Upper lobe of right lung (tissue), 1 donor: Measurements from ENCODE around the gene SCD5. TPM values are rescaled to one million over a fixed set of nuclear protein-coding genes. Genes with fewer than 3 reads are reported as not detected.
A peak's percentile ranks its signal among the peaks of the same experiment; 100 is the strongest.

ENCODE experiments used
- ATAC-seq: fragments of 200-7000 bp; cut with Tn5 transposase; one replicate; pipeline ENCODE4 v1.9.1; 2020; ENCODE audit warnings: mild to moderate bottlenecking, moderate library complexity
- DNase-seq: peaks from one replicate; pipeline ENCODE4 v3.0.0-alpha.2; 2020
- H3K27ac ChIP-seq: fragments of 200-600 bp; one replicate; pipeline ENCODE4 v1.8.0; 2022
- H3K27me3 ChIP-seq: fragments of 200-600 bp; one replicate; pipeline ENCODE4 v1.8.0; 2022; ENCODE audit warnings: mild to moderate bottlenecking
- H3K36me3 ChIP-seq: fragments of 200-600 bp; one replicate; pipeline ENCODE4 v1.8.0; 2022
- H3K4me1 ChIP-seq: fragments of 200-600 bp; one replicate; pipeline ENCODE4 v1.8.0; 2022
- H3K4me3 ChIP-seq: fragments of 200-600 bp; one replicate; pipeline ENCODE4 v1.8.0; 2022; ENCODE audit warnings: mild to moderate bottlenecking
- H3K9me3 ChIP-seq: fragments of 200-600 bp; one replicate; pipeline ENCODE4 v1.8.0; 2022
- intact Hi-C: fragments of 100-400 bp; cut with DNase I; formaldehyde crosslinking; loops from one replicate; pipeline ENCODE4 v1.11.0; 2022
- total RNA-seq: library from RNA; stranded (reverse); fragmentation: NEBNext Ultra II Directional; extraction: Animal tissue kit (Norgen Biotek cat#: 25700); gene quantifications from one replicate; pipeline ENCODE4 v1.2.1, GENCODE V29; 2021
- TF ChIP-seq, protein P1 (sequence below): fragments of 200-600 bp; IDR thresholded peaks from one replicate; pipeline ENCODE4 v1.8.0; 2022; ENCODE audit warnings: antibody characterized with exemption
- donor health status: DM: no; HTN: yes; CAD: no; lungs with severe emphysema.

The SCD5 gene
- total RNA-seq, 1 donor from 2014 or later: 20.6 TPM

DNA sequence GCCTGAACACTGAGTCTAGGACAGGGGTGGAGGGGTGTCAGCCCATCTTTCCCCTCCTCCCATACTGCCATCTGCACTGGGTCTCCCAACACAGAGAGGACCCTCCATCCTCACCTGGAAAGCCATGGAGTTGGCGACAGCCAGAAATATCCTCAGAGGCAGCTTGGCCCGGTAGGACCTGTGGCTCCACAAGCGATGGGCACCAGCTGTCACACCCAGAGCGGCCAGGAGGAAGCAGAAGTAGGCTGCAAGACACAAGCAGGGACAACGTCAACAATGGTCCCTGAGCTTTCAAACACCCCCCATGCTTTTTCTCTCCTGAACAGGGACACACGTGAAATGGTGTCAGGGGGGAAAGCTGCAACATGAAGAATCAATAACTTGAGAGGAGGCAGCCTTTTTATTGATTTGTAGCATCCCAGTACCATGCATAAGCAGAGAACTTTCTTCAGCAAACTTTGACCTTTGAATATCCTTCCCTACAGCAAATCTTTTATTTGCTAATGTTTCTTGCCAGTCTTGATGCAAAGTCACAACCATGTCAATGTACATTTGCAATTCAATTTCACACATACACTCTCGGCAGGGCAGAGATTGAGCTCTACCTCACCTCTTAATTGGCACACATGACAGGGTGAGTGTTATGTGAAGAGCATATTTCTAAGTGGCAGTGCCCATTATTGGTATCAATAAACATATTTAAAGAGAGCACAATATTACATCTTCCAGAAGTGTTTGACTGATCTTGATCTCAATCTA, 93.2 kb downstream of the SCD5 start:
- Histone ChIP-seq H3K27ac (no peak overlapping the region), H3K9me3 (no peaks in the 10 kb centered on the region), H3K27me3 (no peaks in the 10 kb centered on the region), H3K36me3 (no peaks in the 10 kb centered on the region), H3K4me1 (no peaks in the 10 kb centered on the region), H3K4me3 (no peak overlapping the region)
- DNase-seq (no peak), ATAC-seq (no peak)
- TF ChIP-seq, protein P1, sequence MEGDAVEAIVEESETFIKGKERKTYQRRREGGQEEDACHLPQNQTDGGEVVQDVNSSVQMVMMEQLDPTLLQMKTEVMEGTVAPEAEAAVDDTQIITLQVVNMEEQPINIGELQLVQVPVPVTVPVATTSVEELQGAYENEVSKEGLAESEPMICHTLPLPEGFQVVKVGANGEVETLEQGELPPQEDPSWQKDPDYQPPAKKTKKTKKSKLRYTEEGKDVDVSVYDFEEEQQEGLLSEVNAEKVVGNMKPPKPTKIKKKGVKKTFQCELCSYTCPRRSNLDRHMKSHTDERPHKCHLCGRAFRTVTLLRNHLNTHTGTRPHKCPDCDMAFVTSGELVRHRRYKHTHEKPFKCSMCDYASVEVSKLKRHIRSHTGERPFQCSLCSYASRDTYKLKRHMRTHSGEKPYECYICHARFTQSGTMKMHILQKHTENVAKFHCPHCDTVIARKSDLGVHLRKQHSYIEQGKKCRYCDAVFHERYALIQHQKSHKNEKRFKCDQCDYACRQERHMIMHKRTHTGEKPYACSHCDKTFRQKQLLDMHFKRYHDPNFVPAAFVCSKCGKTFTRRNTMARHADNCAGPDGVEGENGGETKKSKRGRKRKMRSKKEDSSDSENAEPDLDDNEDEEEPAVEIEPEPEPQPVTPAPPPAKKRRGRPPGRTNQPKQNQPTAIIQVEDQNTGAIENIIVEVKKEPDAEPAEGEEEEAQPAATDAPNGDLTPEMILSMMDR: no peak
- intact Hi-C loops: no loop called here

DNA sequence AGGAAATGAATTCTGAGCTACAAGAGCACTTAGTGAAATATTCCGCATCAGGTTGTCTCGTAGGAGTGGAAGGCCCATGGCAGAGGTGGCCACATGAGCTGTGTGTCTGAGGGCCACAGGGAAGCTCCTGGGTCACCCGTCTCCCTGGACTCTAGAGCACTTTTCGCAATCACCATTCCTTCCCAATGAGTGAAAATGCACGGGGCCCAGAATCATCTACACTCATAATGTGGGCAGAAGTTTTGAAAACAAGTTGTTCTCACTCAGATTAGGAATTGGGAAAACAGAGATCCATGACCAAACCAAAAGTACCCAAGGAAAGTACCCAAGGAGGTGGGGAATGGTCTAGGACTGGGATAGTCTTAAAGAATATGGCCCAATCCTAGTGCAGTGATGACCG, 94.4 kb downstream of the SCD5 start:
- H3K36me3 ChIP-seq: no peaks in the 10 kb centered on the region
- no peak for ATAC-seq
- DNase-seq: no peak
- H3K4me1 ChIP-seq: no peaks in the 10 kb centered on the region
- H3K27me3 ChIP-seq: no peaks in the 10 kb centered on the region
- TF ChIP-seq, protein P1: no peak
- no peak overlapping the region for H3K4me3 ChIP-seq
- H3K27ac ChIP-seq: no peak overlapping the region
- intact Hi-C loops: no loop called here
- no peaks in the 10 kb centered on the region for H3K9me3 ChIP-seq

DNA sequence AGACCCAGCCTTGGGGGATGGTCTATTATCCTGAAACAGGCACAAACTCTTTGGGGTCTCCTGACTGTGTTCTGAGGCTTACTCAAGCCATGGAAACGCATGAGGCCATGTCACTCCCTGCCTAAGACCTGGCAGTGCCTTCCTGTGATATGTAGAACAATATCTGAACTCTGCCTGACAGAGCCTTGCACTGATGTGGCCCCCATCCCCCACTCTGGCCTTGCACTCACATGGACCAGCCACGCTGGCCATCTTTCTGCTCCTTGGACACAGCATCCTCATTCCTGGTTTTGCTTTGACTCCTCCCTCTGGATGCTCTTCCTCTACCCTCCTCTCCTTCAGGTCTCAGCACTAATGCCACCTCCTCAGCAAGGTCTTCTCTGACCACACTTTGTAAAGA, 100.2 kb downstream of the SCD5 start:
- Histone ChIP-seq H3K4me1 (no peaks in the 10 kb centered on the region), H3K4me3 (no peak overlapping the region), H3K27ac (no peak overlapping the region), H3K9me3 (no peaks in the 10 kb centered on the region), H3K36me3 (no peaks in the 10 kb centered on the region), H3K27me3 (no peaks in the 10 kb centered on the region)
- TF ChIP-seq, protein P1: no peak
- no peak for DNase-seq
- intact Hi-C loops: no loop called here
- peak; percentile 14 for ATAC-seq

DNA sequence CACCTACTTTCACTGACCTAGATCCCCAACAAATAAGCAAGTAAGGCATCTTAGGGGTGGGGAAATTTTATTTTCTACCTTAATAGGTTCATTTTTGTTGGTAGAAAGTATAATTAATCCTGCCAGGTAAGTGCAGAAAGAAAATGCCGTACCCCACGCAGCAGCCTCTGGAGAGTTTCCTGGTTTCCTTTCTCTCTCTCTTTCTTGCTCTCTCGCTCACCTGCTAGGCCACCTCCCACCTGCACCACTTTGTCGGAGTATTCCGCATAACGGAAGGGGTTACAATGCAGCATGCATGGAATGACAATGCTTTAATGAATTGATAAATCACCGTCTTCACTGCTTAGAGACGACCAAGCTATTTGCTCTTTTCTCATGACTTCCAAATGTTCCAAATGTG, 101.0 kb downstream of the SCD5 start:
- TF ChIP-seq, protein P1: no peak
- Histone ChIP-seq H3K36me3 (no peaks in the 10 kb centered on the region), H3K27me3 (no peaks in the 10 kb centered on the region), H3K9me3 (no peaks in the 10 kb centered on the region), H3K4me3 (no peak overlapping the region), H3K27ac (no peak overlapping the region), H3K4me1 (no peaks in the 10 kb centered on the region)
- DNase-seq: no peak
- ATAC-seq: no peak
- intact Hi-C loops: no loop called here

DNA sequence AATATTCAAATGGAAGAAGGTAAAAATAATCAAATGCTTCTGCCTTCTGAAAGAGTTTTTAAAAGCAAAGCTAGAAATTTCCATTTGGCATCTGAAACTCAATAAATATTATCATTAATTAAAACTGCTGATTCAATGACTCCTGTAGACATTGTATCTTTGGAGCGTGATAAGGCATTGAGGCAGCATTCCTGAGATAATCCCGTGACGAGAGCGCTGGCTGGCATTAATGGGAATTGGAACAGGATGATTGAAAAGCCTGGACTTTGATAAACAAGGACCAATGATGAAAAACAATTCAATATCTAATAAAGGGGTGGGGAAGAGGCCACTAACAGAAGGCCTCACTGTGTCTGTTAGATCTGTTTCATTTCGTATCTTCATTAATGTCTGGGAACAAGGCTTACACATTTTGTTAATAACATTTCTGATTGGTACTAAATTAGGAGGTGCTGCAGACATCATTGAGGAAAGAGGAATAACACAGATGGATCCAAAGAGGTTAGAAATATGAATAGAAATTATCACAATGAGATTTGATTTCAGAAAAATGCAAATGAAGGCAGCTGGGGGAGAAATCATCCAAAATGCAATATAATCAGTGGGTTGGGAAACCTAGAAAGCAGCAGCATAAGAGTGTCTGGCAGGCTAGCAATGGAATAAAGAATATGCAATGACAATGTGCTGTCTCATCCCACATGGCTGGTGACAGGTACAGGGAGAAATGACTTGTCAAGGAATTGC, 102.3 kb downstream of the SCD5 start:
- Histone ChIP-seq H3K9me3 (no peaks in the 10 kb centered on the region), H3K27me3 (no peaks in the 10 kb centered on the region), H3K4me1 (no peaks in the 10 kb centered on the region), H3K27ac (no peak overlapping the region), H3K4me3 (no peak overlapping the region), H3K36me3 (no peaks in the 10 kb centered on the region)
- intact Hi-C loops: no loop called here
- DNase-seq: no peak
- ATAC-seq: no peak
- TF ChIP-seq, protein P1: no peak
